B cell (primary cell): ENCODE data around the gene PMPCA. TPM values are rescaled to one million over a fixed set of nuclear protein-coding genes. Genes with fewer than 3 reads are reported as not detected.

Source experiments
- ATAC-seq: fragments of 200-7000 bp; cut with Tn5 transposase; one replicate; pipeline ENCODE4 v1.10.0; 2021; ENCODE audit warnings: low read depth, mild to moderate bottlenecking, moderate number of reproducible peaks, moderate library complexity
- CTCF ChIA-PET: fragments of 350-600 bp; sonication (Branson Sonifier 250); formaldehyde crosslinking; loops from one replicate; lab custom pipeline; 2021; ENCODE audit warnings: antibody characterized with exemption, inconsistent platforms; lab: Charles Lee
- POLR2A ChIA-PET: fragments of 350-600 bp; sonication (Branson Sonifier 250); formaldehyde crosslinking; loops from one replicate; lab custom pipeline; 2021; ENCODE audit warnings: antibody characterized with exemption; lab: Charles Lee
- DNase-seq: peaks from one replicate; pipeline ENCODE4 v3.0.0; 2013
- H2AFZ ChIP-seq: 2 replicates; pipeline ENCODE4 v1.6.1; 2012; ENCODE audit warnings: mild to moderate bottlenecking, low read depth, low read length; ENCODE audit not compliant: insufficient read depth, poor library complexity, severe bottlenecking
- H3K27ac ChIP-seq, 2 donors: 1 replicate in 1 of 2; 2 replicates in 1 of 2; pipeline ENCODE4 v1.5.1; 2012 to 2013; ENCODE audit warnings: low read length in 2 of 2, mild to moderate bottlenecking in 2 of 2, moderate library complexity in 1 of 2
- H3K27me3 ChIP-seq, 4 experiments: fragments of 200-600 bp in 1 of 4; sonication (generic) in 1 of 4; replicated peaks in 1 of 4; 1 replicate in 2 of 4; 2 replicates in 2 of 4; pipeline versions ENCODE4 v1.6.1 to v1.7.0; 2013 to 2016; ENCODE audit warnings: low read length in 3 of 4, mild to moderate bottlenecking in 2 of 4, mixed read lengths in 1 of 4, moderate library complexity in 1 of 4; ENCODE audit not compliant: insufficient read depth in 4 of 4, control insufficient read depth in 3 of 4; ENCODE audit errors: control extremely low read depth in 1 of 4
- H3K36me3 ChIP-seq, 2 experiments: replicated peaks in 1 of 2; 1 replicate in 1 of 2; 2 replicates in 1 of 2; pipeline versions ENCODE4 v1.6.1 to v1.7.1; 2013; ENCODE audit warnings: low read length in 1 of 2; ENCODE audit not compliant: insufficient read depth in 2 of 2, control insufficient read depth in 1 of 2; ENCODE audit errors: control extremely low read depth in 1 of 2, extremely low read depth in 1 of 2
- H3K4me1 ChIP-seq, 2 donors: fragments of 200-600 bp in 1 of 2; sonication (generic) in 1 of 2; 1 replicate in 1 of 2; 2 replicates in 1 of 2; pipeline versions ENCODE4 v1.5.1 to v1.6.1; 2013 to 2017; ENCODE audit warnings: low read length in 2 of 2; ENCODE audit not compliant: control insufficient read depth in 2 of 2, insufficient read depth in 2 of 2
- H3K4me2 ChIP-seq: replicated peaks from 2 replicates; pipeline ENCODE3; 2012; ENCODE audit warnings: mild to moderate bottlenecking, low read depth, low read length; ENCODE audit not compliant: poor library complexity, severe bottlenecking
- H3K4me3 ChIP-seq, 5 experiments: fragments of 200-600 bp in 1 of 5; sonication (generic) in 1 of 5; 1 replicate in 3 of 5; 2 replicates in 2 of 5; pipeline versions ENCODE4 v1.5.1 to v1.7.0; 2011 to 2016; ENCODE audit warnings: low read length in 4 of 5, mild to moderate bottlenecking in 4 of 5, low read depth in 2 of 5, control low read depth in 1 of 5, moderate library complexity in 1 of 5; ENCODE audit not compliant: insufficient read depth in 1 of 5; ENCODE audit errors: control extremely low read depth in 1 of 5, extremely low read depth in 1 of 5
- H3K79me2 ChIP-seq: fragments of 200-600 bp; sonication (generic); one replicate; pipeline ENCODE4 v1.6.0; 2016; ENCODE audit warnings: low read length; ENCODE audit not compliant: control insufficient read depth, insufficient read depth
- H3K9ac ChIP-seq: fragments of 200-600 bp; sonication (generic); 2 replicates; pipeline ENCODE4 v1.6.1; 2017; ENCODE audit warnings: mild to moderate bottlenecking, low read length, moderate library complexity
- H3K9me3 ChIP-seq, 3 donors: one replicate each; pipeline versions ENCODE4 v1.6.1 to v1.7.1; 2013; ENCODE audit warnings: low read length in 2 of 3; ENCODE audit not compliant: control insufficient read depth in 2 of 3, insufficient read depth in 1 of 3; ENCODE audit errors: control extremely low read depth in 1 of 3
- H4K20me1 ChIP-seq: 2 replicates; pipeline ENCODE4 v1.6.0; 2012; ENCODE audit warnings: mild to moderate bottlenecking, low read length; ENCODE audit not compliant: insufficient read depth, control insufficient read depth, poor library complexity, severe bottlenecking
- H3K27ac Mint-ChIP-seq: one replicate; pipeline ENCODE4 v1.8.0; 2021; ENCODE audit warnings: mixed read lengths
- H3K27me3 Mint-ChIP-seq: one replicate; pipeline ENCODE4 v1.8.0; 2021; ENCODE audit warnings: mixed read lengths
- H3K4me1 Mint-ChIP-seq: one replicate; pipeline ENCODE4 v1.8.0; 2021; ENCODE audit warnings: mixed read lengths
- H3K4me3 Mint-ChIP-seq: one replicate; pipeline ENCODE4 v1.8.0; 2021; ENCODE audit warnings: mixed read lengths
- H3K9me3 Mint-ChIP-seq: one replicate; pipeline ENCODE4 v1.8.0; 2022; ENCODE audit warnings: mixed read lengths; ENCODE audit not compliant: insufficient read depth
- EZH2 ChIP-seq: IDR thresholded peaks from 2 replicates; pipeline ENCODE4 v1.6.1; 2012; ENCODE audit warnings: borderline replicate concordance, low read depth, mild to moderate bottlenecking, moderate library complexity, low read length; ENCODE audit not compliant: insufficient read depth, poor library complexity, severe bottlenecking
- WGBS: methylation state at CpG from one replicate; pipeline ENCODE4 v1.1.5; 2013; ENCODE audit warnings: missing lambda C conversion rate; ENCODE audit not compliant: insufficient coverage; 5-methylcytosine and 5-hydroxymethylcytosine counted together
- intact Hi-C: fragments of 100-400 bp; cut with micrococcal nuclease; formaldehyde crosslinking; loops from one replicate; pipeline ENCODE4 v1.10.0; 2022
- polyA plus RNA-seq: library from polyadenylated mRNA; depleted of rRNA; stranded (reverse); fragments of >200 nt; gene quantifications from 2 replicates; pipeline ENCODE4 v1.2.3, GENCODE V29; 2012
- total RNA-seq, 2 donors: library from RNA; stranded (reverse); fragments of 120-200 nt in 1 of 2; gene quantifications; 1 replicate in 1 of 2; 2 replicates in 1 of 2; pipeline versions ENCODE4 v1.2.3 to v1.2.4, GENCODE V29; 2013 to 2022
- TF ChIP-seq, protein P1 (sequence below): fragments of 200-600 bp; IDR thresholded peaks from one replicate; pipeline ENCODE4 v1.8.0; 2022; ENCODE audit warnings: antibody characterized with exemption, mild to moderate bottlenecking

Gene PMPCA
- total and polyA plus RNA-seq, 2 donors (not counting 1 experiment from before 2014, with no cell fraction given), result 64.4 to 72.2 TPM

DNA sequence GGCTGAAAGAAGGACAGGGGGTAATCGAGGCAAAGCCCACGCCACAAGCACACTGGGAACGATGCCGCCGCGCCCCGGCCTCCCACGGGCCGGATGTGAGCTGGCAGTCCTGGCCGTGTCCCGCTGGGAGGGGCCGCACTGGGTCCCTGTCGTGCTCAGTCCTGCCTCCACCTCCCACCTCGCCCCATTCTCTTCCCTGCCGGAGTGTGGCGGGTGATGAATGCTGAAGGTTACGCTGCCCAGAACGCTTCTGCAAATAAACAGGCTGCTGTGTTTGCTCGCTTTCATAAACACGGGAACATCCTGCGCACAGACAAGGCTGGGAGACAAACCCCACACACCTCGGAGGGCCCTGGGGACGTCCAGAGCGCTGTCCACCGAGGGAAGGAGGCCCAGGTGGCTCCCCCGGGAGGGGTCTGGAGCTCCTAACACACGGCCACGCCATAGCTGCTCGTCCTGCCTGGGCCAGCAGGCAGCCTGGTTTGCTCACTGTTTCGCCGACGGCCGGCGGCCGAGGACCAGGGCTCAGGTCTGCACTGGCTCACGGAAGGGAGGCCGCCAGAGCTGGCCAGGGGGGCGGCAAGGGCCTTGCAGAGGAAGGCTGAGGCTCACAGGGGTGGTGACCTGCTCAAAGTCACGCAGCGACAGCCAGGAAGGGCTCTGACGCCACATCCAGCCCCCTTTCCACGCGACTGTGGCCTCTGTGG, 49.3 kb upstream of the PMPCA start:
- TF ChIP-seq EZH2, result no peak
- TF ChIP-seq, protein P1, sequence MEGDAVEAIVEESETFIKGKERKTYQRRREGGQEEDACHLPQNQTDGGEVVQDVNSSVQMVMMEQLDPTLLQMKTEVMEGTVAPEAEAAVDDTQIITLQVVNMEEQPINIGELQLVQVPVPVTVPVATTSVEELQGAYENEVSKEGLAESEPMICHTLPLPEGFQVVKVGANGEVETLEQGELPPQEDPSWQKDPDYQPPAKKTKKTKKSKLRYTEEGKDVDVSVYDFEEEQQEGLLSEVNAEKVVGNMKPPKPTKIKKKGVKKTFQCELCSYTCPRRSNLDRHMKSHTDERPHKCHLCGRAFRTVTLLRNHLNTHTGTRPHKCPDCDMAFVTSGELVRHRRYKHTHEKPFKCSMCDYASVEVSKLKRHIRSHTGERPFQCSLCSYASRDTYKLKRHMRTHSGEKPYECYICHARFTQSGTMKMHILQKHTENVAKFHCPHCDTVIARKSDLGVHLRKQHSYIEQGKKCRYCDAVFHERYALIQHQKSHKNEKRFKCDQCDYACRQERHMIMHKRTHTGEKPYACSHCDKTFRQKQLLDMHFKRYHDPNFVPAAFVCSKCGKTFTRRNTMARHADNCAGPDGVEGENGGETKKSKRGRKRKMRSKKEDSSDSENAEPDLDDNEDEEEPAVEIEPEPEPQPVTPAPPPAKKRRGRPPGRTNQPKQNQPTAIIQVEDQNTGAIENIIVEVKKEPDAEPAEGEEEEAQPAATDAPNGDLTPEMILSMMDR, result no peak
- H3K27ac Mint-ChIP-seq, result no peak overlapping the region
- H3K4me1 Mint-ChIP-seq, result peaks cover 10% of the 10 kb centered on the region
- intact Hi-C loops, result loop anchor here (5.0 kb wide), 1 partner anchor 454 kb away; the partner anchor contains the start of gene CAMSAP1
- H3K4me3 ChIP-seq, result no peak overlapping the region
- H3K9ac ChIP-seq, result no peak overlapping the region
- no peak overlapping the region for H3K4me3 Mint-ChIP-seq
- H2AFZ ChIP-seq, result no peak overlapping the region
- H3K4me1 ChIP-seq, result peaks cover 5 to 10% of the 10 kb centered on the region in 2 donors
- 96% methylated on average over 40 of the region's 43 CpGs for WGBS
- ChIA-PET POLR2A (no interaction called here), CTCF (no interaction called here)
- no peaks in the 10 kb centered on the region for H3K79me2 ChIP-seq
- H3K9me3 Mint-ChIP-seq, result no peaks in the 10 kb centered on the region
- H3K9me3 ChIP-seq, result peaks cover 0 to 10% (median 0%) of the 10 kb centered on the region in 3 donors
- ATAC-seq (no peak), DNase-seq (no peak)
- H4K20me1 ChIP-seq, result peaks cover 19% of the 10 kb centered on the region
- no peaks in the 10 kb centered on the region for H3K27me3 ChIP-seq
- no peak overlapping the region for H3K4me2 ChIP-seq
- no peaks in the 10 kb centered on the region for H3K27me3 Mint-ChIP-seq
- H3K27ac ChIP-seq, result no peak overlapping the region
- H3K36me3 ChIP-seq, result peaks cover 0 to 13% of the 10 kb centered on the region in 2 experiments

DNA sequence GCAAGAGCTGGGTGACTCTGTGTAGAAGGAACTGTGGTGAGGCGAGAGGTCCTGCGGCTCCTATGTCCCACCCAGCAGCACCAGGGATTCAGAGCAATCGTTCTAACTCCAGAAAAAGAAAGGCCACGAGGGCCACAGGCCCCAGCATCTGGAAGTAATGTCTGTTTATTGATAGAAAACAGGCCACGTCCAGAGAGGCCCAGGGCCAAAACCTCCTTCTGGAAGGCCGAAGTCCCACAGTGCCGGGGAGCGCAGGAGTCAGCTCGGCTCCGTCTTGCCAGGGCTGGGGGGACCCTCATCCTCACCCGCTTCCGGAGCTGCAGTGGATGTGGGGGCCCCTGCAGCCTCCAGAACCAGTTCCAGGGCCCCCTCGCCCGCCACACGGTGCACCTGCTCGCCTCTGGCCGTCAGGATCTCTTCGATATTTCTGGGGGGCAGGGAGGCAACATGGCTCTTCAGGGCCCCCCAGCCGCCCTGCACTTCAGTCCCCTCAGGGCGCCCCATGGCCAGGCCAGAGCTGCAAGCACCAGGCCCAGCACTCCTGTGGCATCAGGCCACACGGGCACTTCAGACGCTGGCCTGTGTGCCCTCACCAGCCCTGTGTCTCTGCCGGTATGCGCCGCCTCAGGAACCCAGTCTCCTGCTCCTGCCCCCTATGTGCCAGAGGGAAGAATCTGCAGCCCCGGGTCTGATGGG, 48.6 kb upstream of the PMPCA start:
- DNase-seq, result no peak
- Histone ChIP-seq H3K36me3 (peaks cover 0 to 13% of the 10 kb centered on the region in 2 experiments), H2AFZ (no peak overlapping the region), H4K20me1 (peaks cover 19% of the 10 kb centered on the region), H3K9ac (no peak overlapping the region), H3K79me2 (no peaks in the 10 kb centered on the region), H3K9me3 (peaks cover 0 to 10% (median 0%) of the 10 kb centered on the region in 3 donors), H3K4me1 (peaks cover 5 to 10% of the 10 kb centered on the region in 2 donors), H3K27me3 (no peaks in the 10 kb centered on the region), H3K4me2 (no peak overlapping the region), H3K27ac (no peak overlapping the region), H3K4me3 (no peak overlapping the region)
- ATAC-seq, result no peak
- intact Hi-C loops, result loop anchor here (5.0 kb wide), 1 partner anchor 455 kb away; the partner anchor contains the start of gene CAMSAP1
- Mint-ChIP-seq H3K4me1 (peaks cover 10% of the 10 kb centered on the region), H3K27ac (no peak overlapping the region), H3K4me3 (no peak overlapping the region), H3K9me3 (no peaks in the 10 kb centered on the region), H3K27me3 (no peaks in the 10 kb centered on the region)
- 94% methylated on average over 22 of the region's 26 CpGs for WGBS
- ChIA-PET POLR2A (no interaction called here), CTCF (no interaction called here)
- TF ChIP-seq, protein P1, result no peak
- TF ChIP-seq EZH2, result no peak
